GM12864 (cell line): Measurements from ENCODE around the gene KRT75.

ENCODE experiments used
- DNase-seq: peaks from one replicate; pipeline ENCODE4 v3.0.0-alpha.2; 2011; ENCODE audit warnings: low read depth
- H3K4me3 ChIP-seq: 2 replicates; pipeline ENCODE4 v1.5.1; 2011; ENCODE audit warnings: mild to moderate bottlenecking, low read depth, low read length, control low read depth
- TF ChIP-seq, protein P1 (sequence below): IDR thresholded peaks from 2 replicates; pipeline ENCODE4 v1.5.1; 2011; ENCODE audit warnings: low read depth, mild to moderate bottlenecking, moderate library complexity, low read length, control low read depth, inconsistent platforms; ENCODE audit errors: missing control alignments

The KRT75 gene

DNA sequence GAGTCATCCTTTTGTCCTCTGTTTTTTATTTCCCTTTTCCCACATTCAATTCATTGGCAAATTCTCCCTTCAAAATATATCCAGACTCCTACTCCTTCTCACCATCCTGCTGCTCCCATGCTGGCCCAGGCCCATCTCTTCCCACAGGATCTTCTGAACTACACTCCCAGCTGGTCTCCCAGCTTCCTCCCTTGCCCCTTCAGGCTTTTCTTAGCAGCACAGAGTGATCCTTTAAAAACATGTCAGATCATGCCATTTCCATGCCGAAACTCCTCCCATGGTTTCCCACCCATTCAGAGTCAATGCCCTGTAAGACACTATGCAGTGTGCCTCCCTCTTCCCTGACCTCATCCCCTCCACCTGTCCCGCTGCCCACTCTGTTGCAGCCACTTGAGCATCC is 46.3 kb downstream of the KRT75 start:
- TF ChIP-seq, protein P1, sequence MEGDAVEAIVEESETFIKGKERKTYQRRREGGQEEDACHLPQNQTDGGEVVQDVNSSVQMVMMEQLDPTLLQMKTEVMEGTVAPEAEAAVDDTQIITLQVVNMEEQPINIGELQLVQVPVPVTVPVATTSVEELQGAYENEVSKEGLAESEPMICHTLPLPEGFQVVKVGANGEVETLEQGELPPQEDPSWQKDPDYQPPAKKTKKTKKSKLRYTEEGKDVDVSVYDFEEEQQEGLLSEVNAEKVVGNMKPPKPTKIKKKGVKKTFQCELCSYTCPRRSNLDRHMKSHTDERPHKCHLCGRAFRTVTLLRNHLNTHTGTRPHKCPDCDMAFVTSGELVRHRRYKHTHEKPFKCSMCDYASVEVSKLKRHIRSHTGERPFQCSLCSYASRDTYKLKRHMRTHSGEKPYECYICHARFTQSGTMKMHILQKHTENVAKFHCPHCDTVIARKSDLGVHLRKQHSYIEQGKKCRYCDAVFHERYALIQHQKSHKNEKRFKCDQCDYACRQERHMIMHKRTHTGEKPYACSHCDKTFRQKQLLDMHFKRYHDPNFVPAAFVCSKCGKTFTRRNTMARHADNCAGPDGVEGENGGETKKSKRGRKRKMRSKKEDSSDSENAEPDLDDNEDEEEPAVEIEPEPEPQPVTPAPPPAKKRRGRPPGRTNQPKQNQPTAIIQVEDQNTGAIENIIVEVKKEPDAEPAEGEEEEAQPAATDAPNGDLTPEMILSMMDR: no peak
- no peak for DNase-seq
- H3K4me3 ChIP-seq: no peak overlapping the region

DNA sequence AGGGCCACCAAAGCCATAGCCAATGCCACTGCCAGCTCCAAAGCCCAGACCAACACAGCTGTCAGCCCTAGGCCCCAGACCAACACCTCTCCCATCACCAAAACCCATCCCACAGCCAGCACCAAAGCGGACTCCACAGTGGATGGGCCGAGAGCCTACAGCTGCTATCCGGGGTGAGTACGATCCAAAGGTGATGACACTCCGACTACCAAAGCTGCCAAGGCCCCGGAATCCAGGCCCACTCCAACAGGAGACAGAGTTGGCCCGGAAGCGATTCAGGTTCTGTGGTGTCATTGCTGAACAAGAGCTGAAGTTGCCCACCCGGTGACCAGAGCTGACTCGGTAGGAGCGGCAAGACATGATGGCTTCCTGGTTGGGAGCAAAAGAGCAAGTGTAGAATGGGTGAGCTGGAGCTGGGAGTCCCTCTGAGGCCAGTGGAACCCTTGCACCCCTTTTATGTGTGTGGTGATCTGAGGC is 48.9 kb downstream of the KRT75 start, which contains the start of gene KRT84:
Gene KRT84 (minus strand): TSS at position 427 of the 477 bp plus-strand sequence. CDS start 67 bp downstream, at position 360.
- TF ChIP-seq, protein P1: no peak
- DNase-seq: no peak
- H3K4me3 ChIP-seq: no peak within 1 kb of the TSS

DNA sequence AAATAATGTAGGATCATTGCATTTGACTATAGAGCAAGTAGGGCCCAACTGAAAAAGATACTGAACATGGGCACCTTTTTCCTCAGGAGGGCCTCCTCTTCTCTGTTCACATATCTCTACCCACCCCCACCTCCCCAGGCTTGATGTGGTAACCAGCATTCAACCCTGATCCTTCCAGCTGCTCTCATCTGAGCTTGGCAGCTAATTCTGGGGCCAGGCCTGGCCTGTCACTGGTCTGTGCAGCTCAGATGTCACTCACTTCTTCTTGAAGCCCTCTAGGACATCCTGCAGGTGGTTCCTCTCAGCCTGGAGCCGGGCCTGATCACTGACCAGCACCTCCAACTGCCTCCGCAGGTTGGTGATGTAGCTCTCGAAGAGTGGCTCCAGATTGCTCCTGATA is 50.8 kb downstream of the KRT75 start:
- TF ChIP-seq, protein P1: no peak
- DNase-seq: no peak
- H3K4me3 ChIP-seq: no peak overlapping the region

DNA sequence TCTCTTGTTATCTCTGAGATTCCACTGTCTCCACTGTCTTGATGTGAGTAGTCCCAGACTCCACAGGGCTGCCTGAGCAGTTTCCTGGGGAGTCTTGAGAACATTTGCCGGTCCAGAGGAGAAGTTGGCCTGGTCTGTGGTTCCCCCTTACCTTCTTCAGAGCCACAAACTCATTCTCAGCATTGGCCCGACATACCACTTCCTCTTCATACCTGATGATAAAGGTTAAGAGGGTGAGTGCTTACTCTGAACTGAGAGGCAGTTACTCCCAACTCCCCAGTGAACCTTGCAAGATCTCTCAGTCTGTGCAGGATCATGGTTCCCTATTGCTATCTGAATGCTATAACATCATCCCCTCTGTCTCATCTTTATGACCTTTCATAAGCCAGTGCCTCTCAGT is 51.3 kb downstream of the KRT75 start:
- H3K4me3 ChIP-seq: no peak overlapping the region
- TF ChIP-seq, protein P1: no peak
- no peak for DNase-seq

DNA sequence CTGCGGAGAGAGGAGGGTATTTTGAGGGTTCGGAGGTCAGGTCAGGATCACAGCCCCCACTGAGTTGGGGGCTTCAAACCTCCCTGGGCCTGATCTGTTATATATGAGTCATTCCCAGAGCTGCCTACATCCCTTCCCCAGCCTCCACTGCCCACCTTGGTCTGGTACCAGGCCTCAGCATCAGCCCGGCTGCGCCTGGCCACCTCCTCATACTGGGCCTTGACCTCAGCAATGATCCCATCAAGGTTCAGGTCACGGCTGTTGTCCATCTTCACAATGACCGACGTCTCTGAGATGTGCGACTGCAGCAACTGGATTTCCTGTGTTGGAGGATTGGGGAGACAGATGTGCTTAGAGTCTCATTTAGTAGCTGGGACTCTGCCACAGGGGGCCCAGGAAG is 53.0 kb downstream of the KRT75 start:
- DNase-seq: no peak
- TF ChIP-seq, protein P1: no peak
- H3K4me3 ChIP-seq: no peak overlapping the region

DNA sequence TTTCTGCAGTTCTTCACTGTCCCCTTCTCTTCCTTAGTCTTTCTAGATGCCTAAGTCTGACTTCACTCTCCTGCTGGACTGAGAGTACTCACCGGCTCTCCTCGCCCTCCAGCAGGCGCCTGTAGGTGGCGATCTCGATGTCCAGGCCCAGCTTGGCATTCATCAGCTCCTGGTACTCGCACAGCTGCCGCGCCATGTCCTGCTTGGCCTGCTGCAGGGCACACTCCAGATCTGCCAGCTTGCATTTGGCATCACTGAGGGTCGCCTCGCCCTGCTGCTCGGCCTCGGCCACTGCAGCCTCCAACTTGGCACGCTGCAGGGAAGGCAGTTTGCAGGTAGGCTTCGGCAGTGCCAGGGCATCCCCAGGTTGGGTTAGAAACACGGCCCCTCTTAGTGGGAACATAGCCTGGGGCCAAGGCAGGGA is 53.9 kb downstream of the KRT75 start:
- TF ChIP-seq, protein P1: peak; percentile 58
- H3K4me3 ChIP-seq: no peak overlapping the region
- DNase-seq: no peak

DNA sequence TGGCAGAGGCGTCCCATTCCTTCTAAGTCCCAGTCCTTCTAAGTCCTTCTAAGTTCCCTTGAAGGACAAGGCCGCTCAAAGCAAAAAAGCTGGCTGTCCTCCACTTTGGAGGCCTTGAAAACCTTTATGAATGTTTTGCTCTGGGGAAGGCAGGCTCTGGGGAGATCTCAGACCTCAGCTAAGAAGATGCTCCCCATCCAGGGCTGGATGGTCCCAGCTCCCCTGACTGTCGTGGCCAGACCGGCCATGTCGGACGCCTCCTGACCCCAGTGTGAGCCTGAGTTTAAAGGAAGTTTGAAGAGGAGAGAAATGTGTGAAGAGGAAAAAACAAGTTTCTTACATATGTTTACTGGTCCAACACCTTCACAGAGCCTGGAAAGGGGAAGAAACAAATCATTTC is 54.6 kb downstream of the KRT75 start:
- DNase-seq: no peak
- TF ChIP-seq, protein P1: no peak
- H3K4me3 ChIP-seq: no peak overlapping the region
